GM19468 (cell line): ENCODE results near the gene RNF213.
"Not testable (repeated sequence)": the region's sequence is repeated elsewhere in the genome, so short reads cannot be mapped to it uniquely, and the experiment has no call there.

Experiments
- ATAC-seq: cut with Tn5 transposase; IDR thresholded peaks from one replicate; pipeline ENCODE4 v1.9.1; 2021; ENCODE audit warnings: mild to moderate bottlenecking, moderate library complexity, moderate number of reproducible peaks; ENCODE audit not compliant: unreplicated experiment; ENCODE audit errors: extremely low read depth

The RNF213 gene

DNA sequence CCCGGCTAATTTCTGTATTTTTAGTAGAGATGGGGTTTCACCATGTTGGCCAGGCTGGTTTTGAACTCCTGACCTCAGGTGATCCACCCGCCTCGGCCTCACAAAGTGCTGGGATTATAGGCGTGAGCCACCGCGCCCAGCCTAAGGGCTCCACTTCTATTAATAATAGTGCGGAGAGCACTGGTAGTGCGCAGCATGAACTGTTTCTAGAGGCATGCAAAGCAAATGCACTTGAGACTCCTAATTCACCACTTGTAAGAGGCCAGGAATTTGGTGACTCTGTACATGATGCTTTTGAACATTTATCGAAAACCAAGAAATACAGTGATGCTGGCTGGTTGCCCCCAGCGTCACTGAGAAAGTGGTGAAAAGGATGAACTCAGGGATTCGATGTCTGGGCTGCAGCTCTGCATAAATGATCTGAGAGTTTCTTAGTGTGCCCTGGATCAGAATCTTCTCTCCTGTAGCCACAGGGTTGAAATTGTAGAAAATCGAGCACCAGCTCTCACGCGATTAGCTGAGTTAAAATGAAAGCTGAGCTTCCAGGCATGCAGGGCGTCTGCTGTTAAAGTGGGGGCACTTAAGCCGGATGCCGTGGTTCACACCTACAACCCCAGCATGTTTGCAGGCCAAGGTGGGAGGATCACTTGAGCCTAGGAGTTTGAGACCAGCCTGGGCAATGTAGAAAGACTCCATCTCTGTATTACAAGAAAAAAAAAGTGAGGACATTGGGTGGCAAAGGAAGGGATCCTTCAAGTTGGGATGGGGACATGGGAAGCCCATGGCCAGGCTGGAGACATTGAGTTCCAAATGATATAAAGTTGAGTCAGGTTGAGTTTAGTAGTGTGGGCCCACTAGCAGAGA is 4.8 kb downstream of the RNF213 start:
- no peak for ATAC-seq

DNA sequence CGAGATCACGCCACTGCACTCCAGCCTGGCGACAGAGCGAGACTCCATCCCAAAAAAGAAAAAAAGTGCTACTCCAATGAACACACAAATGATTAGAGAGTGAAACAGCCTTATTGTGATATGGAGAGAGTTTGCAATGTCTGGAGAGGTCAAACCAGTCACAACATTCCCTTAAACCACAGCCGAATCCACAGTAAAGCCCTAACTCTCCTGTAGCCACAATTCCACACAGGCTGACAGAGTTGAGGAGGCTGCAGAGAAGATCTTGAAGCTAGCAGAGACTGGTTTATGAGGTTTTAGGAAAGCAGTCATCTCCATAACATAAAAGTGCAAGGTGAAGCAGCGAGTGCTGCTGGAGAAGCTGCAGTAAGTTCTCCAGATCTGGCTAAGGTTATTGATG is 6.7 kb downstream of the RNF213 start:
- ATAC-seq, result no peak

DNA sequence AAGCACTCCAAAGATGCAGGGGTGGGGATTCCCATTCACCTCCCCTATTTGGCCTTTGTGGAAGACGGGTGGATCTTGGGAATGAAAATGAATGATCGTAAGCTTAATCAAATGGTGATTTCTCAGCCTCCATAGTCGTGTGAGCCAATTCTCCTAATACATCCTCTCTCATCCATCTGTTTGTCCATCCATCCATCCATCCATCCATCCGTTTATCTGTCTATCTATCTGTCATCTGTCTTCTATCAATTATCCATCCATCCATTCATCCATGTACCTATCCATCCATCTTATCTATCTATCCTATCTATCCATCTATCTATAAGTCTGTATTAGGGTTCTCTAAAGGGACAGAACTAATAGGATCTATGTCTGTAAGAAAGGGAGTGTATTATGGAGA is 7.8 kb downstream of the RNF213 start:
- no peak for ATAC-seq

DNA sequence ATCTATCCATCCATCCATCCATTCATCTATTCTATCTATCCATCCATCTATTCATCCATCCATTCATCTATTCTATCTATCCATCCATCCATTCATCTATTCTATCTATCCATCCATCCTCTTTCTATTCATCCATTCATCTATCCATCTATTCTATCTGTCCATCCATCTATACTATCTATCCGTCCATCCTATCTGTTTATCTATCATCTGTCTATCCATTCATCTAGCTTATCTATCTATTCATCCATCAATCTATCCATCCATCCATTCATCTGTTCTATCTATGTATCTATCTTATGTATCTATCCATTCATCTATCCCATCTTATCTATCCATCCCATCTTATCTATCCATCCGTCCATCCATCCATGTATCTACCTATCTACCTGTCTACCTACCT is 8.8 kb downstream of the RNF213 start:
- no peak for ATAC-seq

DNA sequence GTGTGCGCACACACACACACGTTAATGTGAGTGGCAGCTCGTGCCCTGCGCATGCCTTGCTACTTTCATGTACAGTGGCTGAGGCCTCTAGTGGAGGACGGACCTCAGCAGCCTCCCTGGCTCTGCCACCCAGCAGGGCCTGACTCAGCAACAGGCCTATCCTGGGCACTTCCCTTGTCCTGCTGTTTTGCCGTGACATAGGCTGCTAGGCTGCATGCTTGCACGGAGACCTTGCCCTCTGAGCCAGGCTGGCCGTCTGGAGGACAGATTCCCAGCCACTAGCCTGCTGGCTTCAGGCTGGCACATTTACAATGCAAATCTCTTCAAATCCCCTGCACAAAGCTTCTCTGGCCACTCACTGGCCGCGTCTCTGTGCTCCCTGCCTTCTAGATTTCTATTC is 9.5 kb downstream of the RNF213 start:
- no peak for ATAC-seq

DNA sequence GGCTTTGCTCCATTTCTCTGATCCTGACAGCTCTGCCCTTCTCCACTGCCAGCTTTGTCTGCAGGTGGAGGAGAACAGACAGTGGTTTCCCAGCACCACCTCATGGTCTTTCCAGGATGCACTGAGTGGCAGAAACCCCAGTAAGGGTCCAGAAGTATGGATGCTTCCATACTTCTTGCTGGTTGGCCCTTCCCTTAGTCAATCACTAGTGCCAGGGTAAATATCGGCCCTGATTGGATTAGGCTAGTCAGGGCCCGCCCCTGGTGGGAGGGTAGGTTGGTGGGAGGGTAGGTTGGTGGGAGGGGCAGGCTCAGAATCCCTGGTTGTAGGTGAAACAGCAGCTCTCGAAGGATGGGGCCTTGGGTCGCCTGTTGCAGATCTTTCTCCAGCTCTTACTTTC is 10.2 kb downstream of the RNF213 start:
- no peak for ATAC-seq

DNA sequence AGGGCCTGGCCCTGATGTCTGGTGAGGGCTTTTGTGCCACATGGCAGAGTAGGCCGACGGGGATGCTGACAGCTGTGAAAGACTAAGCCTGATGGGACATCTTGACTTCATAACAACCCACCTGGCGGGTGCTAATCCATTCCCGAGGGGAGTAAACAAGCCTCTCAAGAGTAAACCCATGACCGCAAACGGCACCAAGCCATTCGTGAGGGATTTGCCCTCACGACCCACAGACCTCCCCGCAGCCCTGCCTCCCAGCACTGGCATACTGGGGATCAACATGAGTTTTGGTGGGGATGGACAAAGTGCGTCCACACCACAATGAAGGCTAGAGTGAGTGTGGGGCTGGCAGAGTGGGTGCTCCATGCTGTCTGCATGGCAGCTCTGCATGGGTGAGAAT is 11.7 kb downstream of the RNF213 start:
- no peak for ATAC-seq

DNA sequence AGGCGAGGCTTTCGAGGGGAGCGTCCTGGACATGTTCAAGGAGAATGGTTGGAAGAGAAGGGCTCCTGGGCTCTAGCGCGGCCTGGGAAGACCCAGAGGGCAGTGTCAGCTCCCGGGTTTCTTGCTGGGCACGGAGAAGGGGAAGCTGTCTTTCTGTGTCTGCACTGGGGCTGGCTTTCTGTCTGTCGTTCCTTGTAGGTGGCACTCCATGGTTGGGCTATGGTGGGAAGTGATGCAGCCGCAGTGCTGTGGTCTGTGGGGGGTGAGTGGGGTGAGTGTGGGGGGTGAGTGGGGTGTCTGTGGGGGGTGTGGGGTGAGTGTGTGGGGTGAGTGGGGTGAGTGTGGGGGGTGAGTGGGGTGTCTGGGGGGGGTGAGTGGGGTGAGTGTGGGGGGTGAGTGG is 13.7 kb downstream of the RNF213 start:
- ATAC-seq, result no peak

DNA sequence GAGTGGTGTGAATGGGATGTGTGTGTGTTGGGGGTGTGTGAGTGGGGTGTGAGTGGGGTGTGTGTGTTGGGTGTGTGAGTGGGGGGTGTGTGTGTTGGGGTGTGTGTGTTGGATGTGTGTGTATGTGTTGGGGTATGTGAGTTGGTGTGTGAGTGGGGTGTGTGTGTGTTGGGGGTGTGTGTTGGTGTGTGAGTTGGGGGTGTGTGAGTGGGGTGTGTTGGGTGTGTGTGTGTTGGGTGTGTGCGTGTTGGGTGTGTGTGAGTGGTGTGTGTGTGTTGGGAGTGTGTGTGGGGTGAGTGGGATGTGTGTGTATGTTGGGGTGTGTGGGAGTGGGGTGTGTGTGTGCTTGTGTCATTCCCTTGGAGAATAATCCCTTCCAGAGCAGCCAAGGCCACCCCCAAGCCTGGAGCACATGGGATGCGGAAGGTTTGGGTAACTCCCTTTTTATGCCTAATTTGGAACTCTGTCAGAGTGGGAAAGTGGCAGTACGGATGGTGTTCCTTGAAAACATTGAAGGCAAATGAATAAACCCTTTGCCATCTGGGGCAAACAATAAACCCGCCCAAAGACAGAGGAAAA is 14.3 kb downstream of the RNF213 start:
- no peak for ATAC-seq

DNA sequence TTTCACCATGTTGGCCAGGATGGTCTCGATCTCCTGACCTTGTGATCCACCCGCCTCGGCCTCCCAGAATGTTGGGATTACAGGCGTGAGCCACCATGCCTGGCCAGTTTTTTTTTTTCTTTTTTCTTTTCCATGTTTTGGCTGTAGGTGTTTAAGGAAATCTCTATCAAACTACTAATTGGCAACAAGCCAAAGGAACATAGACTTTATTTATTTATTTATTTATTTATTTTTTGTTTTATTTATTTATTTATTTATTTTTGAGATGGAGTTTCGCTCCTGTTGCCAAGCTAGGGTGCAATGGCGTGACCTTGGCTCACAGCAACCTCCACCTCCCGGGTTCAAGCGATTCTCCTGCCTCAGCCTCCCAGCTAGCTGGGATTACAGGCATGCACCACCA is 15.2 kb downstream of the RNF213 start:
- ATAC-seq, result not testable (repeated sequence)

DNA sequence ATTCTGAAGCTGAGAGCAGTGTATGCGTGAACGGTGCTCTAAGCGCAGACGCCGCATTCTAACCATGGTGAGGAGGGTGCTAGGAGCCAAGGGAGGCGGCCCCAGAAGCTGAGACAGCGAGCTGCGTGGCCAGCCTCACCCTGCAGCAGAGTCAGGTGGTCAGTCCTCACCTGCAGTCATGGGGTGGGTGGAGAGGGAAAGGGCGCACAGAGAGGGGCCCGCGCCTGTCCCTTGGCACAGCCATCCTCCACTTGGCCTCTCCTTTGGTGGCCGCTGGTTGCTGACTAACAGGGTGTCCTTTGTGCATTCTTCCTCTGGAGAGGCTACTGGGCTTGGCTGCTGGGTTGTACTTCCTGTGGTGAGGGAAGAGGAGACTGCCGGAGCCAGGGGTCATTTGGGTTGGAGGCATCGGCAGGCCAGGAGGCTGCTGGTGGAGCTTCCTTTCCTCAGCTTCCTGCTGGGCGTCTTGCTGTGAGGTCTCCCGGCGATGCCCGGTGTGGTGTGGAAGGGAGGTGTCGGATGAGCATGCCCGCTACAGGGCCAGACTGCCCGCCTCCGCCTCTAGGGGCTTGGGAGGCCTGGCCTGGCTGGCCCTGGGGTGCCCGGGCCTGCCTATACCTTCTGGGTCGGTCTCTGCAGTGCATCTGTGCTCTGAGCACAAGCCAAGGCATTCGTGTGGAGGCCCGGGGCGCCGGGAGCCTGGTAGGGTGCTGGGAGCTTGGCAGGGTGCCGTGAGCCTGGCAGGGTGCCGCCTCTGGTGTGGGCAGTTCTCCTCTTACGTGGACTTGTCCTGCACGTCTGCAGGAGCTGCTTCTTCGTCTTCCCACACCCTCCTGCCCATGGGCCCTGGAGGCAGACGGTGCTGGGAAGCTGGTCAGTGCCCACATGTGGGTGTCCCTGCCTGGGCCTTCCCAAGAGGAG is 17.4 kb downstream of the RNF213 start:
- no peak for ATAC-seq

DNA sequence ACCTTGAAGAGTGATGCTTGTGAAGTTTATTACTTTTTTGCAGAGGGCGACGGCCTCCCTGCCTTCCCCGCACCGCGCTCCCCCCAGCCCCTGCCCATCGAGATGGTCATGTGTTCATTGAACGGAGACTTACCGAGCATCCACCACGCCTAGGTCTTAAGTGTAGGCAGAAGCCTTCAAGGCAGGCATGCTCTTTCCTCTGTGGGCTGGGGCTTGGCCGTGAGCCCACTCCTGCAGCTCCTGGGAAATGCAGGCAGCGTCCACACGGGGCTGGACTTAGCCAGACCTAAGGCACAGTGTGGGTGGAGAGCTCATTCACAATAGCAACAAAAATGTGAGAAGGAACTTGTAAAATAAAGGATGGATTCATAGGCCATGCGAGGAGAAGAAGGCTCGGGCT is 19.2 kb downstream of the RNF213 start:
- no peak for ATAC-seq

DNA sequence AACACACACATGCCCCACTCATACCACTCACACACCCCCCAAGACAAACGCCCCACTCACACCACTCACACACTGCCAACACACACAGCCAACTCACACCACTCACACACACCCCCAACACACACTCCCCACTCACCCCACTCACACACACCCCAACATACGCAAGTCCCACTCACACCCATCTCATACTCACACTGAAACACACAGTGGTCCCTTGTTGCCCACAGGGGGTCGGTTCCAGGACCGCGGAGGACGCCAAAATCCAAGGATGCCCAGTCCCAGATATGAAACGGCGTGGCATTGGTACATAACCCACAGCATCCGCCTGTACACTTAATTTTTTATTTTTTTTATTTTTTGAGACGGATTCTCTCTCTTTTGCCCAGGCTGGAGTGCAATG is 20.9 kb downstream of the RNF213 start:
- no peak for ATAC-seq

DNA sequence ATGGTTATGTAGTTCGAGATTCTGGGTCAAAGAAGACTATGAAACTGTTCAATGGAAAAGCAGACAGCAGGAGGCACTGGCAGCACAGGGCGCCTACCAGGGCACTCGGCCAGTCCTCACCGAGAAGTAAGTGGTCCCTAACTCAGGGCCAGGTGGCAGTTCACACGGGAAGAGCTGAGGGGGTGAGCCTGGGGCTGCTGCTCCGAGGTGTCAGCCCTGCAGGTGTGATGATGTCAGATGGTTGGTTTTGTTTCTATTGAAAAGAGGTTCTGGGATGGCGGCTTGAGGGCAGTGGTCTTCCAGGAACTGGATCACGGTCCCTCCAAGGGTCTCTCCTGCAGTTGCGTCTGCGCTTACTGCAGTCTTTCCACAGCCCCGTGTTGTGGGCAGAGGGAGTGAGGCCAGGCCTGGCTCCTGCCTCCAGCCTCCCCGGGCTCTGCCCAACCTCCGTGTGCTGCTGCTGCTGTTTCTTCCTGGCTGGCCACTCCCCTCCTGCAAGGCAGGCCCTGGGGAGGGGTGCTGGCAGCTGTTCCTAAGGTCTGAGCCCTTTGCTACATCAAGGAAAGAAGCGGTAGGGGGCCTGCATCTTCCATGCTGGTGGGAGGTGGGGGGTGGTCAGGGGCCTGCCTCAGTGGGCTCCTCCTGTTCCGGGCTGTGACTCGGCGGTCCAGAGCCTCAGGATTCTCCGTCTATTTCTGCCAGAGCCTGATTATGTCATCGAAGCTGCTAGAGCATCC is 22.6 kb downstream of the RNF213 start:
- no peak for ATAC-seq

DNA sequence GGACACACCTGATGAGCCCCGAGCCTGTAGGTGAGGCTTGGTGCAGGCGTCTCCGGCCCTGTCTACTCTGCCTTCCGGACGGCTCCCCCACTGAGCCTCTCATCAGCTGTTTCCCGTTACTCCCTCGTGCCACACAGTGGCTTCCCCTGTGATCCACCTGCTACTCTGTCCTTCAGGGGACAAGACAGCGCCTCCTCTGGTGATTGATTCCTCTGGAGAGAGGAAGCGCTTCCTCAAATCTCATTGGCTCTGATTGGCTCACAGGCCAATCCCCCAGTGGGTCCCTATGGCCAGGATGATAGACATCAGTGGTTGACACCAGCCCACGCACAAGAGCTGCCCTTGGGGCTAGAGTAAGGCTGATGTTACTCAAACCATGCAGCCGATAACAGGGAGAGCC is 24.0 kb downstream of the RNF213 start:
- no peak for ATAC-seq

DNA sequence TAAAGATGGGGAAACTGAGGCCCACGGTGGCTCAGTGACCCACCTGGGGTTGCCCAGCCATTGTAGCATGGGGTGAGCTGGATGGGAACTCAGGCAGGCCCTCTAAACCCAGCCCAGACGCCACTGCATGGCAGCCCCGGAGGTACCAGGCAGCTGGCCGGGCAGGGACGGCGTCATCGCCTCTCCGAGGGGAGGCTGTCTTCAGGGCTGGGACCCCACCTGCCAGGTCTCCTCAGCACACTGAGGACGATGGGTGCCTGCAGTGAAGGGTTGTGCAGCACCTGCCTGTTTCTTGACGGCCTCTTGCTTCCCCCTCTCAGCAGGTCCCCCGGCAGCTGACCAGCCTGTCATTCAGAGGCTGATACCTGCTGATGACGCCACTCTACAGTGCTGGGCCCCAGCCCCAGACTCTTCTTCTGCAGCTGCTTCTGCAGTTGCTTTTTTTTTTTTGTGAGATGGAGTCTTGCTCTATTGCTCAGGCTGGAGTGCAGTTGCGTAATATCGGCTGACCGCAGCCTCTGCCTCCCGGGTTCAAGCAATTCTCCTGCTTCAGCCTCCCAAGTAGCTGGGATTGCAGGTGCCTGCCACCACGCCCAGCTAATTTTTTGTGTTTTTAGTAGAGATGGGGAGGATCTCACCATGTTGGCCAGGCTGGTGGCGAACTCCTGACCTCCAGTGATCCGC is 24.7 kb downstream of the RNF213 start:
- no peak for ATAC-seq

DNA sequence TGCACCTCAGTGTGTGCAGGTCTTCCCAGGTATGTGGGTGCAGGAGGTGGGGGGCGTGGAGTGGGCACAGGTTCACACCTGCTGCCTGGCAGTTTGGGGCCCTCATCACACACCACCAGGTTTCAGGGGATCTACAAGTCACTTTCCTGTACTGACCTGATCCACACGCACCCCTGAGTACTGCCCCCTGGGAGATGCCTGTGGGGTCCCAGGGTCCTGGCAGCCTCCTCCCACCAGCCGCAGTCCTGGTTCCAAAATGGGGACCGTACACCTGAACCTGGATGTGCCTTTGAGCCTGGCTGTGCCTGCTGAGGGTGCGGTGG is 25.9 kb downstream of the RNF213 start:
- ATAC-seq, result no peak

DNA sequence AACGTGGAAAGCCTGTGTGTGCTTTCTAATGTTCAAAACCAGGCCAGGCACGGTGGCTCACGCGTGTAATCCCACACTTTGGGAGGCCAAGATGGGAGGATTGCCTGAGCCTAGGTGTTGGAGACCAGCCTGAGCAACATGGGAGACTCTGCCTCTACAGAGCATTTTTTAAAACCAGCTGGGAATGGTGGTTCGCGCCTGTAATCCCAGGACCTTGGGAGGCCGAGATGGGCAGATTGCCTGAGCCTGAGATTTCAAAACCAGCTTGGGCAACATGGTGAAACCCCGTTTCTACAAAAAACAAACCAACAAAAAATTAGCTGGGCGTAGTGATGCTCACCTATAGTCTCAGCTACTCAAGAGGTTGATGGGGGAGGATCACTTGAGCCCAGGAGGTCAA is 26.4 kb downstream of the RNF213 start:
- no peak for ATAC-seq

DNA sequence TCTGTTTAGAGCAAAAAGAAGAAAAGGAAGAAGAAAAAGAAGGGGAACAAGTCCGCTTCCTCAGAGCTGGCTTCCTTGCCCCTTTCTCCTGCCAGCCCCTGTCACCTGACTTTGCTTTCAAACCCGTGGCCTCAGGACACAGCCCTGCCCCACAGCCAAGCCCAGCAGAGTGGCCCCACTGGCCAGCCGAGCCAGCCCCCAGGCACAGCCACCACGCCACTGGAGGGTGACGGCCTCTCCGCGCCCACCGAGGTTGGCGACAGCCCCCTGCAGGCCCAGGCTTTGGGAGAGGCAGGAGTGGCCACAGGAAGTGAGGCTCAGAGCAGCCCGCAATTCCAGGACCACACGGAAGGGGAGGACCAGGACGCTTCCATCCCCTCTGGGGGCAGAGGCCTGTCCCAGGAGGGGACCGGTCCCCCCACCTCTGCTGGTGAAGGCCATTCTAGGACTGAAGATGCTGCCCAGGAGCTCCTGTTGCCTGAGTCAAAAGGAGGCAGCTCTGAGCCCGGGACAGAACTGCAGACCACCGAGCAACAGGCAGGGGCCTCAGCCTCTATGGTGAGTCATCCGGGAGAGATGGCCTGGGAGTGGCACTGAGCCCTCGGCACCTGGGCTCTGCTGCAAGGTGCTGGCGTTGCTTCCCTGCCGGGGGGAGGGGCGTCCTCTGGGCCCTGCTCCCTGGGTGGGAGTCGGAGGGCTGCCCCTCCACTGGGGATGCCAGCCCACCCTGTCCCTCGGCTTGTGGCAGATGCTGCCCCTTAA is 27.3 kb downstream of the RNF213 start:
- no peak for ATAC-seq
